ENCODE measurements around the gene NTPCR.

Gene NTPCR

DNA sequence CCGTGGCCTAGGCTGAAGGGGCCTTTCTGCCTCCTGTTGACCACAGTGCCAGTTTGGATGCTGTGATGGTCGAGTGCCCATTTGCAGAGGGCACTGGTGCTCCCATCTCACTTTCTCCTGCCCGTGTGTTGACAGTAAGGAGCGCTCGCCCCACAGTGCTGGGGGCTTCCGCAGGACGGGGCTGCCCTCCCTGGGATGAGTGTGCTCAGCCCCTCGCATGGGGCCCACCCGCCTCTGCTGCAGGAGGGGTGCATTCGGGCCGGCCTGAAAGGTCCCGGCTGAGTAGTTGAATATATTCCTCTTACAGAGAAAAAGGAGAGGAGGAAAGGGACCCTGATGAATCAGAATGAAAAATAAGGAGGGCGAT is 37.3 kb downstream of the NTPCR start:
- in situ Hi-C loops (cut with MboI; ENCODE audit: low pct_unique_long_range_greater_than_20kb, low sequenced_read_pairs, unreplicated experiment) = no loop called here
- TF ChIP-seq, protein P1, sequence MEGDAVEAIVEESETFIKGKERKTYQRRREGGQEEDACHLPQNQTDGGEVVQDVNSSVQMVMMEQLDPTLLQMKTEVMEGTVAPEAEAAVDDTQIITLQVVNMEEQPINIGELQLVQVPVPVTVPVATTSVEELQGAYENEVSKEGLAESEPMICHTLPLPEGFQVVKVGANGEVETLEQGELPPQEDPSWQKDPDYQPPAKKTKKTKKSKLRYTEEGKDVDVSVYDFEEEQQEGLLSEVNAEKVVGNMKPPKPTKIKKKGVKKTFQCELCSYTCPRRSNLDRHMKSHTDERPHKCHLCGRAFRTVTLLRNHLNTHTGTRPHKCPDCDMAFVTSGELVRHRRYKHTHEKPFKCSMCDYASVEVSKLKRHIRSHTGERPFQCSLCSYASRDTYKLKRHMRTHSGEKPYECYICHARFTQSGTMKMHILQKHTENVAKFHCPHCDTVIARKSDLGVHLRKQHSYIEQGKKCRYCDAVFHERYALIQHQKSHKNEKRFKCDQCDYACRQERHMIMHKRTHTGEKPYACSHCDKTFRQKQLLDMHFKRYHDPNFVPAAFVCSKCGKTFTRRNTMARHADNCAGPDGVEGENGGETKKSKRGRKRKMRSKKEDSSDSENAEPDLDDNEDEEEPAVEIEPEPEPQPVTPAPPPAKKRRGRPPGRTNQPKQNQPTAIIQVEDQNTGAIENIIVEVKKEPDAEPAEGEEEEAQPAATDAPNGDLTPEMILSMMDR (IDR thresholded peaks at IDR 0.05; ENCODE audit: extremely low read depth, insufficient read depth, missing control alignments) = no peak

DNA sequence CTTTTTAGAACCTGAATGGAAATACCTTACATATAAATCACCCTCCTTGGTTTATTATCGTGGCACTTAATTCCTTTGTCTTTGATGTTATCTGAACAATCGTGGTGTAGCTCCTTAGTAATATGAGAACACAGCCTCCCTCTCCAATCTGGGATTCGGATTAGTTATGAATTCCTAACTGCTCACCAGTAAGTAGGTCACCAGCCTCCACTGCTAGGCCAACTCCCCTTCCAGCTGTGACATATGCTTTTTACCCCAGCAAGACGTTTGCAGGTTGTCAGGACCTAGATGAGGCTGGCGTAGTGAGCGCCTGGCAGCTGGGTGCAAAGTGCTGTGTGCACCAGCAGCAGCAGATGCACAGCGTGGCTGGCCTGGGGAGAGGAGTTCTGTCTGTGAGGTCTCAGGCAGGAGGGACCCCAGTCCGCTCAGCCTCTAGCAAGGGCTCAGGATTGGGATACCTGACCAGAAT is 38.2 kb downstream of the NTPCR start:
- in situ Hi-C loops (cut with MboI; ENCODE audit: low pct_unique_long_range_greater_than_20kb, low sequenced_read_pairs, unreplicated experiment) = no loop called here
- TF ChIP-seq, protein P1 (IDR thresholded peaks at IDR 0.05; ENCODE audit: extremely low read depth, insufficient read depth, missing control alignments) = no peak
- DNase-seq (ENCODE audit: low spot score) = no peak

More for the DNA sequence above, 37.3 kb downstream of the NTPCR start:
- DNase-seq (ENCODE audit: low spot score) = no peak

DNA sequence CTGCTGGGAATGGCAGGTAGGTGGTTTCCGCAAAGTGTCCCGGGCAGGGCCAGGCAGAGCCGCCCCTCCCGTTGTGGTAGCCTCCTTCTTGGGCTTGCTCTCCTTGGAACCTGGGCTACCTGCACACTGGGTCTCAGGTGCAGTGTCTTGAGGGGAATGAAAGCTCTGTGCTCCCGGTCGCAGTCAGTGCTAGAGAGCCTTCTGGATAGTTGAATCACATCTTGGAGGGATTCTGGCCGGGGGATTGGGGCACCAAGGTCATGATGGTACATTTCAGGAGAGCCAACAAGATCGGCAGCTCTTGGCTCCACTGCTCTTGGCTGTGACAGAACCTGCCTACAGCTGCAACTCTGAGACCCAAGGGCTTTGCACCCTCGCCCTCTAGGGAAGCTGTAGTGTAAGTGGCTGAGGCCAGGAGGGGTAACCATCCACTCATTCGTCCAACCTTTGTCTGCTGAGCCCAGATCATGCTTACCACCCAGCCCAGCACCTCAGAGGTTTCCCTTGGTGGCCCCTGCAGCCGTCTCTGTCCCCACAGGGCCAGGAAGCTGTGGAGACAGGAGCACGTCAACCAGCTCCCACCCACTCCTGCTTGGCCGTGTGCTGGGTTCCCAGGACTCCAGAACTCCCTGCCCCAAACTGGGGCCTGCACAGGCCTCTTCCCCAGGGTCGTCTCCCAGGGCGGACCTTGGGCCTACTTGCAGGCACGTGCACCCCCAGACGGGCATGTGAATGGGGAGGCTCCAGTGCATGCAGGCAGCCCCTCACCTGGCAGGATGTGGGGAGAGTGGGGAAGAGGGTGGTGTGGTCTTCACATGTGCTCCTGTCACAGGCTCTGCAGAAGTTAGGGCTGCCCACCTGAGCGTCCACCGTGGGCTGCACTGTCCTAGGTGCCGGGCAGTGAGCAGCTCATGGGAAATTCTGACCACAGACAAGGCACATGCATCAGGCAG is 40.0 kb downstream of the NTPCR start:
- in situ Hi-C loops (cut with MboI; ENCODE audit: low pct_unique_long_range_greater_than_20kb, low sequenced_read_pairs, unreplicated experiment) = no loop called here
- no peak for DNase-seq (ENCODE audit: low spot score)
- TF ChIP-seq, protein P1 (IDR thresholded peaks at IDR 0.05; ENCODE audit: extremely low read depth, insufficient read depth, missing control alignments) = no peak

DNA sequence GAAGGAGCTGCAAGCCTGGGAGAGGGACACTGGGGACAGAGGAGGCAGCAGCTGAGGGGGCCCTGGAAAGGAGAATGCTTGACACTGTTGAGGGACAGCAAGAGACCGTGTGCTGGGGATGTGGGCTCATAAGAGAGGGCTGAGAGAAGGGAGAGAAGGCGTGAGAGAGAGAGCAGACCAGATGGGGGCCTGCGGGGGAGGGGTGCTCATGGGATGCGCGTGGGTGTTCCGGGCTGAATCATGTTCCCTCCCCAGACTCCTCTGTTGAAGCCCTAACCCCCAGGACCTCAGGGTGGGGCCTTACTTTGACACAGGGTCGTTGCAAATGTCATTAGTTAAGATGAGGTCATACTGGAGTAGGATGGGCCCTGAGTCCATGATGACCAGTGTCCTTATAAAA is 40.8 kb downstream of the NTPCR start:
- TF ChIP-seq, protein P1 (IDR thresholded peaks at IDR 0.05; ENCODE audit: extremely low read depth, insufficient read depth, missing control alignments) = no peak
- in situ Hi-C loops (cut with MboI; ENCODE audit: low pct_unique_long_range_greater_than_20kb, low sequenced_read_pairs, unreplicated experiment) = no loop called here
- DNase-seq (ENCODE audit: low spot score) = no peak

DNA sequence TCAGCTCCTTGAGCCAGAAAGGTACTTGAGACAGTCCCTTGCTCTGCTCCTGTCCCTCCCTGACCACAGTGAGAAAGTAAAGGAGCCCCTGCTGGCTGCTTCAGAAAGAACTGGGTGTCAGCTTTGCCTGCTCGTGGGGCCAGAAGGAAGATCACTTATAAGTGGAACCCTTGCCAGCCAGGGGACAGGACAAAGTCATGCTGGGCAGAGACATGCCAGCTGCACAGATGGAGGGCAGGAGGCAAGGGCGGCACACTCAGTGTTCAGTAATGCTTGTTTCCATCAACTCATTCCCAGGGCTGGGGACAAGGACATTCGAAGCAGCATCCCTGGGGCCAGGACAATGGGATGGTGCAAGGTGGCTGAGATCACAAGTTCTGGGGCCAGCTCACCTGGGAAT is 41.8 kb downstream of the NTPCR start:
- DNase-seq (ENCODE audit: low spot score) = no peak
- in situ Hi-C loops (cut with MboI; ENCODE audit: low pct_unique_long_range_greater_than_20kb, low sequenced_read_pairs, unreplicated experiment) = no loop called here
- TF ChIP-seq, protein P1 (IDR thresholded peaks at IDR 0.05; ENCODE audit: extremely low read depth, insufficient read depth, missing control alignments) = no peak

DNA sequence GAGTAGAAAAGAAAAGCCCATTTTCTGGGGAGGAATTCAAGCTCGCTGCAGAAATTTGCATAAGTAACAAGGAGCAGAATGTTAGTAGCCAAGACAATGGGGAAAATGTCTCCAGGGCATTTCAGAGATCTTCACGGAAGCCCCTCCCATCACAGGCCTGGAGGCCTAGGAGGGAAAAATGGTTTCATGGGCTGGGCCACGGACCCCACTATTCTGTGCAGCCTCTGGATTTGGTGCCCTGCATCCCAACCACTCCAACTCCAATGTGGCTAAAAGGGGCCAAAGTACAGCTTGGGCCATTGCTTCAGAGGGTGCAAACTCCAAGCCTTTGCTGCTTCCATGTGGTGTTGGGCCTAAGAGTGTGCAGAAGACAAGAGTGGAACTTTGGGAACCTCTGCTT is 43.1 kb downstream of the NTPCR start:
- in situ Hi-C loops (cut with MboI; ENCODE audit: low pct_unique_long_range_greater_than_20kb, low sequenced_read_pairs, unreplicated experiment) = no loop called here
- no peak for DNase-seq (ENCODE audit: low spot score)
- TF ChIP-seq, protein P1 (IDR thresholded peaks at IDR 0.05; ENCODE audit: extremely low read depth, insufficient read depth, missing control alignments) = no peak
